ENCODE data around the gene RWDD3. TPM values are rescaled to one million over a fixed set of nuclear protein-coding genes. Genes with fewer than 3 reads are reported as not detected.

Gene RWDD3
- total and polyA plus RNA-seq, 2 of the 13 experiments (the other 11 are each of a cell fraction or from before 2014, with no cell fraction given), result 18.3 to 21.2 TPM

DNA sequence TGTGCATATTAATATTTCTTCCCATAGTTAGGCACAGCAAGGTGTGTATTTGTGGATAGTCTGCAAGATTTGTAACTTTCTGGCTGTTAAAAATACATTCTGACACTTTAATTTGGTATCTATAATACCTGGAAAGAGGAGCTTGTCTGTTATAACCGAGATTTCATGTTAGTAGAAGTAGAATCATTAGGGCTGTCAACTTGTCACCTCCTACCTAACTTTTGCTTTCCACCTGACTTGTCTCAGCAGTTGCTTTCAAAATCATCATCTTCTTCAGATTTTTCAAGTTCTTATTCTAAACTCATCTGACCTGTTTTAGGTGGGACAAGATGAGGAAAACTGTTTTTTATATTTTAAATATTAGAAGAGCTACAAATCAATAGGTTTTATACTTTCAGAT lies 11.0 kb downstream of the RWDD3 start:
- ChIA-PET CTCF (ENCODE audit: low intra/inter-chr PET ratio, low total read pairs) (no interaction called here), POLR2A (no interaction called here)
- WGBS (ENCODE audit: low lambda C conversion rate), result 83% methylated on average over 1 of the region's 1 CpG
- no peaks in the 10 kb centered on the region for H4K20me1 ChIP-seq (ENCODE audit: insufficient read depth, low read length)
- peaks cover 17% of the 10 kb centered on the region for H3K9me3 ChIP-seq (ENCODE audit: low read length)
- TF ChIP-seq TCF7 (IDR thresholded peaks at IDR 0.05; ENCODE audit: low read depth), result no peak
- no peak for TF ChIP-seq ZBTB14 (CRISPR knock-in tag; IDR thresholded peaks at IDR 0.05)
- TF ChIP-seq FOXA3 (CRISPR knock-in tag; IDR thresholded peaks at IDR 0.05), result no peak
- no peak for TF ChIP-seq CHCHD3 (CRISPR knock-in tag; IDR thresholded peaks at IDR 0.05)
- no peak for TF ChIP-seq ZNF383 (CRISPR knock-in tag; IDR thresholded peaks at IDR 0.05; ENCODE audit: borderline replicate concordance)
- TF ChIP-seq HDAC2 (CRISPR knock-in tag; IDR thresholded peaks at IDR 0.05), result no peak
- no peak for TF ChIP-seq SRF (IDR thresholded peaks at IDR 0.05; ENCODE audit: low read depth, low read length)
- TF ChIP-seq, protein P1, sequence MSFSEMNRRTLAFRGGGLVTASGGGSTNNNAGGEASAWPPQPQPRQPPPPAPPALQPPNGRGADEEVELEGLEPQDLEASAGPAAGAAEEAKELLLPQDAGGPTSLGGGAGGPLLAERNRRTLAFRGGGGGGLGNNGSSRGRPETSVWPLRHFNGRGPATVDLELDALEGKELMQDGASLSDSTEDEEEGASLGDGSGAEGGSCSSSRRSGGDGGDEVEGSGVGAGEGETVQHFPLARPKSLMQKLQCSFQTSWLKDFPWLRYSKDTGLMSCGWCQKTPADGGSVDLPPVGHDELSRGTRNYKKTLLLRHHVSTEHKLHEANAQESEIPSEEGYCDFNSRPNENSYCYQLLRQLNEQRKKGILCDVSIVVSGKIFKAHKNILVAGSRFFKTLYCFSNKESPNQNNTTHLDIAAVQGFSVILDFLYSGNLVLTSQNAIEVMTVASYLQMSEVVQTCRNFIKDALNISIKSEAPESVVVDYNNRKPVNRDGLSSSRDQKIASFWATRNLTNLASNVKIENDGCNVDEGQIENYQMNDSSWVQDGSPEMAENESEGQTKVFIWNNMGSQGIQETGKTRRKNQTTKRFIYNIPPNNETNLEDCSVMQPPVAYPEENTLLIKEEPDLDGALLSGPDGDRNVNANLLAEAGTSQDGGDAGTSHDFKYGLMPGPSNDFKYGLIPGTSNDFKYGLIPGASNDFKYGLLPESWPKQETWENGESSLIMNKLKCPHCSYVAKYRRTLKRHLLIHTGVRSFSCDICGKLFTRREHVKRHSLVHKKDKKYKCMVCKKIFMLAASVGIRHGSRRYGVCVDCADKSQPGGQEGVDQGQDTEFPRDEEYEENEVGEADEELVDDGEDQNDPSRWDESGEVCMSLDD (CRISPR knock-in tag; IDR thresholded peaks at IDR 0.05; ENCODE audit: borderline replicate concordance), result no peak
- no peak for TF ChIP-seq ZNF432 (CRISPR knock-in tag; IDR thresholded peaks at IDR 0.05; ENCODE audit: borderline replicate concordance)
- H3K4me2 ChIP-seq (ENCODE audit: low read depth, low read length), result no peak overlapping the region
- intact Hi-C loops (cut with micrococcal nuclease; ENCODE audit: unreplicated experiment), result no loop called here
- no peak overlapping the region for H3K27ac ChIP-seq (ENCODE audit: extremely low read length, insufficient read depth, low read length)
- FAIRE-seq (no peak), DNase-seq (ENCODE audit: low spot score) (no peak), ATAC-seq (no peak)
- peaks cover 3 to 32% of the 10 kb centered on the region in 2 experiments; a peak in 4 of 5 replicates for H3K36me3 ChIP-seq (replicated peaks in 1 of 2; ENCODE audit: control insufficient read depth in 1 of 2, insufficient read depth in 2 of 2, low read length in 2 of 2)
- in situ Hi-C loops (cut with HindIII; ENCODE audit: extremely low pct_ligation_motif_present, low pct_unique_long_range_greater_than_20kb), result loop anchor here (25.0 kb wide), 1 partner anchor 383 kb away; no protein-coding TSS in a partner anchor
- no peak overlapping the region for H3K4me3 ChIP-seq (replicated peaks in 1 of 3; ENCODE audit: insufficient read depth in 1 of 3, low read depth in 2 of 3, low read length in 3 of 3)
- H3K79me2 ChIP-seq (ENCODE audit: insufficient read depth, low read length), result peaks cover 13% of the 10 kb centered on the region
- H3K9ac ChIP-seq (ENCODE audit: insufficient read depth, low read depth, low read length), result no peak overlapping the region
- BruUV-seq (replicated peaks), result no TSS peak
- no peaks in the 10 kb centered on the region for H3K27me3 ChIP-seq (ENCODE audit: control insufficient read depth in 1 of 2, insufficient read depth in 2 of 2, low read length in 2 of 2)
- H2AFZ ChIP-seq (ENCODE audit: low read length), result no peak overlapping the region
- 0 out of 2 replicates have a peak, but pooled peaks cover 8% of the 10 kb centered on the region for H3K4me1 ChIP-seq (ENCODE audit: insufficient read depth, low read length)

Data from HepG2 (cell line).